Progenitor cell of endocrine pancreas (in vitro differentiated cells): ENCODE measurements around the gene PEA15. TPM values are rescaled to one million over a fixed set of nuclear protein-coding genes. Genes with fewer than 3 reads are reported as not detected.

Source experiments
- DNase-seq: peaks from one replicate; pipeline ENCODE4 v3.0.0; 2021; ENCODE audit warnings: low spot score; ENCODE audit not compliant: unreplicated experiment
- H3K27ac Mint-ChIP-seq: 2 replicates; pipeline ENCODE4 v1.8.0; 2021; ENCODE audit warnings: mild to moderate bottlenecking, moderate library complexity, mixed read lengths
- H3K27me3 Mint-ChIP-seq: 2 replicates; pipeline ENCODE4 v1.8.0; 2021; ENCODE audit warnings: mixed read lengths
- H3K36me3 Mint-ChIP-seq: 2 replicates; pipeline ENCODE4 v1.8.0; 2022; ENCODE audit warnings: mixed read lengths; ENCODE audit not compliant: insufficient read depth
- H3K4me1 Mint-ChIP-seq: 2 replicates; pipeline ENCODE4 v1.8.0; 2021; ENCODE audit warnings: low read depth, mixed read lengths
- H3K4me3 Mint-ChIP-seq: 2 replicates; pipeline ENCODE4 v1.8.0; 2021; ENCODE audit warnings: low read depth, mild to moderate bottlenecking, moderate library complexity, mixed read lengths
- H3K9me3 Mint-ChIP-seq: 2 replicates; pipeline ENCODE4 v1.8.0; 2021; ENCODE audit warnings: low read depth, mixed read lengths
- total RNA-seq: library from RNA; stranded (reverse); gene quantifications from 2 replicates; pipeline ENCODE4 v1.2.1, GENCODE V29; 2021
- TF ChIP-seq, protein P1 (sequence below): fragments of 200-600 bp; sonication (generic); IDR thresholded peaks from one replicate; pipeline ENCODE4 v1.5.0; 2021; ENCODE audit warnings: antibody characterized with exemption, mild to moderate bottlenecking; ENCODE audit not compliant: unreplicated experiment

The PEA15 gene
- total RNA-seq, 1 donor from 2014 or later = 37.6 TPM

DNA sequence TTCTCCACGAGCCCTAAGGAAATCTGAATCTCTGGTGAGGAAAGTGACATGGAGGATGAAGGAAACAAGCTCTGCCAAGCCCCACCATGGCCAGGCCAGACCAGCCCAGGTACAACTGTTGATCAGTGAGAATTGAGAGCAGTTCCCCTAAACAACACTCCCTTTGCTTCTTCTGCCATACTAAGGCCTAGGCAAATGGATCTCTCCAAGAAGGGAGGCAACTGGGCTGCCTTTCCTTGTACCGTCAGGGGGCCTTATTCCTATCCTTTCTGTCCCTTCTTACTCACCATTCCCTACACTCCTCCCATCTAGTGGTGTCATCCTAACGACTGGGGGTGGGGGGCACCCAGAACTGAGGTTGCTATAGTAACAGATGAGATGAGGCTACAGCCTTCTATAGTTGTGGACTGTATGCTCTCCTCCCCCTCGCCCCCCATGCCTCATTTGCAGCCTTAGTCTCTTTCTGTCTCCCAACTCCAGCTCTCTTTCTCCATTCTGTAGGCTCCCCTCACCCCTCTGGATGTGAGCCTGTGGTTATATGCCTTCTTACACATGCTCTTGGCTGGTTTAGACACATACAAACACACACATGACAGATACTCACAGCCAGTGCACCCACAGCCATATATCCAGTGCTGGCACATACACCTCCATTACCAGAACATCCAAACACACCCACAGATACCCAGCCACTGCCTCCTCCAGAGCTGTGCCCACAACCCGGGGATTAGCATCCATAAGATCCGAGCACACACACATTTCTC is 3.6 kb downstream of the PEA15 start:
- Mint-ChIP-seq H3K9me3 (no peaks in the 10 kb centered on the region), H3K27me3 (no peaks in the 10 kb centered on the region), H3K27ac (no peak overlapping the region), H3K4me3 (no peak overlapping the region), H3K4me1 (peaks cover 6% of the 10 kb centered on the region), H3K36me3 (peaks cover 9% of the 10 kb centered on the region)
- DNase-seq = no peak
- TF ChIP-seq, protein P1, sequence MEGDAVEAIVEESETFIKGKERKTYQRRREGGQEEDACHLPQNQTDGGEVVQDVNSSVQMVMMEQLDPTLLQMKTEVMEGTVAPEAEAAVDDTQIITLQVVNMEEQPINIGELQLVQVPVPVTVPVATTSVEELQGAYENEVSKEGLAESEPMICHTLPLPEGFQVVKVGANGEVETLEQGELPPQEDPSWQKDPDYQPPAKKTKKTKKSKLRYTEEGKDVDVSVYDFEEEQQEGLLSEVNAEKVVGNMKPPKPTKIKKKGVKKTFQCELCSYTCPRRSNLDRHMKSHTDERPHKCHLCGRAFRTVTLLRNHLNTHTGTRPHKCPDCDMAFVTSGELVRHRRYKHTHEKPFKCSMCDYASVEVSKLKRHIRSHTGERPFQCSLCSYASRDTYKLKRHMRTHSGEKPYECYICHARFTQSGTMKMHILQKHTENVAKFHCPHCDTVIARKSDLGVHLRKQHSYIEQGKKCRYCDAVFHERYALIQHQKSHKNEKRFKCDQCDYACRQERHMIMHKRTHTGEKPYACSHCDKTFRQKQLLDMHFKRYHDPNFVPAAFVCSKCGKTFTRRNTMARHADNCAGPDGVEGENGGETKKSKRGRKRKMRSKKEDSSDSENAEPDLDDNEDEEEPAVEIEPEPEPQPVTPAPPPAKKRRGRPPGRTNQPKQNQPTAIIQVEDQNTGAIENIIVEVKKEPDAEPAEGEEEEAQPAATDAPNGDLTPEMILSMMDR = no peak

DNA sequence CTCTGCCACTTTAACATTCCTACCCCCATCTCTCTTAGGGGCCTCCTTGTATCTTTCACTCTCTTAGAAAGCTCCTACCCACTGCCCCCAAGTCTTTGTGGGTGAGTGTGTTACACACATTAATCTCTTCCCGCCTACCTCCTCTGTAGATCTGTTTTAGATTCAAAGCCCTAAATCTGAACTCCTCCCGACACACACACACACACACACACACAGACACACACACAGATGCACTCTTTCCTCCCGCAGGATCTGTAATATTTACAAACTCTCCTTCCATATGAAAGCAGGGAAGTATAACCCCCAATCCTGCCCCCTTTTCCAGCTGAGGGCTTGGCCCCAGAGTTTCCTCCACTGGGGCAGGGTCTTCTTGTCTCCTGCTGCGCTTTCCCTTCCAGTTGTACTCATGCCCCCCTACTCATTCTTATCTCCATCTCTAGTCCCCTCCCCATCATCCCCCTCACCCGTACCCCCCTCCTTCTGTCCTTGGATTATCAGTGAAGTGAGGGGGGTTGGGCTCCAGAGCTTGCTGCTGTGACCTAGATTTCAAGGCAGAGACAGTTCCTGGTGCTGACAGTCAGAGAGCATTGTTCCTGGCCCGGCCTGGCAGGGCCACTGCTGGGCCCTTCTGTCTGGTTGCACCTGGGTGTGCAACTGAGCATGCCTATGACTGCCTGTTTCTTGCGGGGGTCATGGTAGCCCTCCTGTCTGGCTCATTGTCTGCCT is 4.3 kb downstream of the PEA15 start:
- Mint-ChIP-seq H3K27ac (no peak overlapping the region), H3K36me3 (peaks cover 9% of the 10 kb centered on the region), H3K9me3 (no peaks in the 10 kb centered on the region), H3K27me3 (no peaks in the 10 kb centered on the region), H3K4me3 (no peak overlapping the region), H3K4me1 (peaks cover 6% of the 10 kb centered on the region)
- TF ChIP-seq, protein P1 = no peak
- no peak for DNase-seq

GRCh38 chr1:160210561-160210960 is 5.4 kb downstream of the PEA15 start:
- TF ChIP-seq, protein P1 = no peak

GRCh38 chr1:160211046-160211790 is 6.0 kb downstream of the PEA15 start:
- TF ChIP-seq, protein P1 = no peak
- no peak overlapping the region for H3K4me3 Mint-ChIP-seq
- H3K9me3 Mint-ChIP-seq = no peaks in the 10 kb centered on the region
- DNase-seq = no peak
- H3K27me3 Mint-ChIP-seq = no peaks in the 10 kb centered on the region
- H3K36me3 Mint-ChIP-seq = peaks cover 11% of the 10 kb centered on the region
- no peak overlapping the region for H3K27ac Mint-ChIP-seq
- peaks cover 6% of the 10 kb centered on the region for H3K4me1 Mint-ChIP-seq

More at GRCh38 chr1:160210561-160210960, 5.4 kb downstream of the PEA15 start:
- Mint-ChIP-seq H3K36me3 (peaks cover 9% of the 10 kb centered on the region), H3K4me3 (no peak overlapping the region), H3K9me3 (no peaks in the 10 kb centered on the region), H3K27ac (no peak overlapping the region), H3K27me3 (no peaks in the 10 kb centered on the region), H3K4me1 (peaks cover 6% of the 10 kb centered on the region)
- no peak for DNase-seq

GRCh38 chr1:160214481-160215140 is 9.4 kb downstream of the PEA15 start:
- no peak for DNase-seq
- peaks cover 17% of the 10 kb centered on the region for H3K36me3 Mint-ChIP-seq
- H3K4me1 Mint-ChIP-seq = no peaks in the 10 kb centered on the region
- no peaks in the 10 kb centered on the region for H3K27me3 Mint-ChIP-seq
- H3K27ac Mint-ChIP-seq = no peak overlapping the region
- TF ChIP-seq, protein P1 = no peak
- no peaks in the 10 kb centered on the region for H3K9me3 Mint-ChIP-seq
- H3K4me3 Mint-ChIP-seq = no peak overlapping the region
